T-helper 2 cell treated with Interferon-gamma antibody and Interleukin-4, amounts not matched to agents 5 μg/mL and 100 μg/mL, for 36 hours (primary cell): ENCODE measurements around the gene ETNK2.
"Not testable (repeated sequence)": the region's sequence is repeated elsewhere in the genome, so short reads cannot be mapped to it uniquely, and the experiment has no call there.

Source experiments
- DNase-seq: peaks from one replicate; pipeline ENCODE4 v3.0.0; 2021; ENCODE audit warnings: low spot score
- H3K27ac Mint-ChIP-seq: one replicate; pipeline ENCODE4 v1.8.0; 2021; ENCODE audit warnings: mild to moderate bottlenecking, mixed read lengths
- H3K27me3 Mint-ChIP-seq: one replicate; pipeline ENCODE4 v1.8.0; 2021; ENCODE audit warnings: low read depth, mixed read lengths
- H3K36me3 Mint-ChIP-seq: one replicate; pipeline ENCODE4 v1.8.0; 2021; ENCODE audit warnings: low read depth, mixed read lengths
- H3K4me1 Mint-ChIP-seq: one replicate; pipeline ENCODE4 v1.8.0; 2021; ENCODE audit warnings: low read depth, mixed read lengths
- H3K4me3 Mint-ChIP-seq: one replicate; pipeline ENCODE4 v1.8.0; 2022; ENCODE audit warnings: mild to moderate bottlenecking, moderate library complexity, mixed read lengths
- H3K9me3 Mint-ChIP-seq: one replicate; pipeline ENCODE4 v1.8.0; 2021; ENCODE audit warnings: mixed read lengths

The ETNK2 gene

GRCh38 chr1:204096931-204097330 is 54.9 kb downstream of the ETNK2 start:
- DNase-seq, result no peak
- H3K36me3 Mint-ChIP-seq, result no peaks in the 10 kb centered on the region
- H3K4me3 Mint-ChIP-seq, result no peak overlapping the region
- no peak overlapping the region for H3K27ac Mint-ChIP-seq
- no peaks in the 10 kb centered on the region for H3K4me1 Mint-ChIP-seq
- no peaks in the 10 kb centered on the region for H3K9me3 Mint-ChIP-seq
- H3K27me3 Mint-ChIP-seq, result no peaks in the 10 kb centered on the region

- Mint-ChIP-seq H3K4me3 (no peak overlapping the region), H3K9me3 (no peaks in the 10 kb centered on the region), H3K36me3 (no peaks in the 10 kb centered on the region), H3K4me1 (no peaks in the 10 kb centered on the region), H3K27ac (no peak overlapping the region), H3K27me3 (no peaks in the 10 kb centered on the region)
- DNase-seq, result no peak
Measured at GRCh38 chr1:204094856-204095634, 56.8 kb downstream of the ETNK2 start.

- H3K27me3 Mint-ChIP-seq, result no peaks in the 10 kb centered on the region
- no peak overlapping the region for H3K27ac Mint-ChIP-seq
Measured at GRCh38 chr1:204094313-204094729, 57.5 kb downstream of the ETNK2 start.

GRCh38 chr1:204093781-204094180 is 58.1 kb downstream of the ETNK2 start:
- no peak overlapping the region for H3K27ac Mint-ChIP-seq
- no peaks in the 10 kb centered on the region for H3K4me1 Mint-ChIP-seq
- H3K9me3 Mint-ChIP-seq, result no peaks in the 10 kb centered on the region
- no peak overlapping the region for H3K4me3 Mint-ChIP-seq
- DNase-seq, result no peak
- H3K36me3 Mint-ChIP-seq, result no peaks in the 10 kb centered on the region
- no peaks in the 10 kb centered on the region for H3K27me3 Mint-ChIP-seq

More at GRCh38 chr1:204094313-204094729, 57.5 kb downstream of the ETNK2 start:
- DNase-seq, result no peak
- no peaks in the 10 kb centered on the region for H3K36me3 Mint-ChIP-seq
- H3K9me3 Mint-ChIP-seq, result no peaks in the 10 kb centered on the region
- H3K4me3 Mint-ChIP-seq, result no peak overlapping the region
- no peaks in the 10 kb centered on the region for H3K4me1 Mint-ChIP-seq

DNA sequence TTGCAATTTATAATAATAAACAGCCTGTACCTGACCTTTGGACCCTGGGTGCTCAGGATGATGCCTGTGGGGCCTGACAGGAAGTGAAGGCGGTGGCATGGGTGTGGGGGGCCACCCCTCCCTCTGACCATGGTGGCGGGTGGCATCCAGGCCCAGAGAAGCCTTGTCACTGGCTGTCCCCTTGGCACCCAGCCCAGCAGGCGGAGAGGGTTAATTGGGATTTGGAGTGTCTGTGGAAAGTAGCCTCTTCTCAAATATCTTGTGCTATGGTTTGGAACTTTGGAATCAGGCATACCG is 58.5 kb downstream of the ETNK2 start:
- H3K4me3 Mint-ChIP-seq, result no peak overlapping the region
- no peaks in the 10 kb centered on the region for H3K36me3 Mint-ChIP-seq
- no peak for DNase-seq
- H3K4me1 Mint-ChIP-seq, result no peaks in the 10 kb centered on the region
- H3K27me3 Mint-ChIP-seq, result no peaks in the 10 kb centered on the region
- no peak overlapping the region for H3K27ac Mint-ChIP-seq
- H3K9me3 Mint-ChIP-seq, result no peaks in the 10 kb centered on the region

- no peaks in the 10 kb centered on the region for H3K36me3 Mint-ChIP-seq
- no peak for DNase-seq
- H3K4me3 Mint-ChIP-seq, result no peak overlapping the region
- no peak overlapping the region for H3K27ac Mint-ChIP-seq
- H3K27me3 Mint-ChIP-seq, result no peaks in the 10 kb centered on the region
- no peaks in the 10 kb centered on the region for H3K9me3 Mint-ChIP-seq
- no peaks in the 10 kb centered on the region for H3K4me1 Mint-ChIP-seq
Measured at GRCh38 chr1:204092632-204093420, 59.0 kb downstream of the ETNK2 start.

DNA sequence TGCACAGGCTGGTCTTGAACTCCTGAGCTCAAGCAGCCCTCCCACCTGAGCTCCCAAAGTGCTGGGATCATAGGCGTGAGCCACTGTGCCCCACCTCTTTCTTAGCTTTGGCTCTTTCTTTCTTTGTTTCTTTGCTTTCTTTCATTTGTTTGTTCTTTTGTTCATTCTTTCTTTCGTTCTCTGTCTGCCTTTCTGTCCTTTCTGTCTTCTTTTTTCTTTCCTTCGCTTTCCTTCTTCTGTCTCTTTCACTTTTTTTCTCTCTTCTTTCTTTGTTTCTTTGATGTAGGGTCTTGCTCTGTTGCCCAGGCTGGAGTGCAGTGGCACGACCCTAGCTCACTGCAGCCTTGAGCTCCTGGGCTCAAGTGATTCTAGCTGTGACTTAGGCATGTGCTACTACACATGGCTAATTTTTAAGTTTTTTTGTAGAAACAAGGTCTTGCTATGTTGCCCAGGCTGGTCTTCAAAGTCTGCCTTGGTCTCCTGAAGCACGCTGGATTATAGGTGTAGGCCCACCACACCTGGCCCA is 60.0 kb downstream of the ETNK2 start:
- Mint-ChIP-seq H3K9me3 (no peaks in the 10 kb centered on the region), H3K27me3 (no peaks in the 10 kb centered on the region), H3K36me3 (no peaks in the 10 kb centered on the region), H3K4me1 (no peaks in the 10 kb centered on the region), H3K4me3 (no peak overlapping the region), H3K27ac (no peak overlapping the region)
- no peak for DNase-seq

DNA sequence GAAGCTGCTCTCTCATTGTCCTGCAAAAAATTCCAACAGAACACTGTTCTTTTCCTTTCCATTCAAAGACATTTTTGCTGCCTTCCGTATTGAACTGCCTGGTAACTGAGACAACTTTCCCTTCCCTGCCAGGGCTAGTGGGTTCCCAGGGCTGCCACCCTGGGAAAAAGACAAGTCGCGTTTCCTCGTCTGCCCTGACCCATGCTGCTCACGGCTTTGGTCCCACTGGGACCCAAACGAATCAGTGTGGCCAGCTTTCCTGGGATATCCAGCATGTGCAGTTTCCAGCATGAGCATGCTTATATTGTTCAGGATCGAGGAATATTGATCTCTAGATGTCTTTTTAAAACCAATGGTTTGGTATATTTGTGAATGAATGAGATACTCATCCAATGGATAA is 60.8 kb downstream of the ETNK2 start:
- H3K9me3 Mint-ChIP-seq, result no peaks in the 10 kb centered on the region
- no peaks in the 10 kb centered on the region for H3K27me3 Mint-ChIP-seq
- no peak overlapping the region for H3K4me3 Mint-ChIP-seq
- no peaks in the 10 kb centered on the region for H3K4me1 Mint-ChIP-seq
- no peak for DNase-seq
- H3K27ac Mint-ChIP-seq, result no peak overlapping the region
- no peaks in the 10 kb centered on the region for H3K36me3 Mint-ChIP-seq

GRCh38 chr1:204090132-204090531 is 61.7 kb downstream of the ETNK2 start:
- H3K4me1 Mint-ChIP-seq, H3K27ac Mint-ChIP-seq, DNase-seq, H3K9me3 Mint-ChIP-seq, H3K4me3 Mint-ChIP-seq, H3K36me3 Mint-ChIP-seq, H3K27me3 Mint-ChIP-seq: not testable (repeated sequence)

DNA sequence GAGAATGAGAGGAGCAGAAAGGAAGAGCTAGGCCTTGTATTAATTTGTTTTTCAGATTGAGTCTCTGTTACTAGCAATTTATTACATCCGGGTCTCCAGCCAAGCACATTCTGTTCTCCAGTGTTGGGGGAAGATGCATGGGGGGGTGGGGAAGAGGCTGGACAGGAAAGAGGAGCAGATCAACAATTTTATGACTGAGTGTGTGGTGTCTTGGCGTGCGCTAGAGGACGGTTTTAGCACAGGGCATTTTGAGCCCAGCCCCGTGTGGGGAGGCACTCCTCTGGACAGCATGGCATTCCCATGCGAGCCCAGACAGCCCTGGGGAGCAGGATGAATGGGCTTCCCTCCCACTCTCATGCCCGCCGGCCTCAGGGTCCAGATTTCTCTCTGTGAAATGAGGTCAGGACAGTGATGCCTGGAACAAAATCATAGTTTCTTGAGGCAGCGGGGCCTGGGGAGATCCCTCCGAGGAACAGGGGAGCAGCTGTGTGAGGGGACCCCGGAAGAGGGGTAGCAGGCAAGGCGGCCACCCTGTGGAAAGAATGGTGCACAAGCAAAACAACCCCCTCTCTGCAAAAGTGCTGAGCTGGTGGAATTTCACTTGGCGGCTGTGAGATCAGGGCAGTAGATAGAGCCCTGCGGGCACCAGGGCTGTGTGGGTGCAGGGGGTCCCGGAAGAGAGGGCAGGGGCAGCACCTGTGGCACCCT is 62.6 kb downstream of the ETNK2 start:
- no peaks in the 10 kb centered on the region for H3K27me3 Mint-ChIP-seq
- DNase-seq, result no peak
- no peaks in the 10 kb centered on the region for H3K4me1 Mint-ChIP-seq
- no peaks in the 10 kb centered on the region for H3K36me3 Mint-ChIP-seq
- H3K9me3 Mint-ChIP-seq, result no peaks in the 10 kb centered on the region
- no peak overlapping the region for H3K4me3 Mint-ChIP-seq
- no peak overlapping the region for H3K27ac Mint-ChIP-seq

DNA sequence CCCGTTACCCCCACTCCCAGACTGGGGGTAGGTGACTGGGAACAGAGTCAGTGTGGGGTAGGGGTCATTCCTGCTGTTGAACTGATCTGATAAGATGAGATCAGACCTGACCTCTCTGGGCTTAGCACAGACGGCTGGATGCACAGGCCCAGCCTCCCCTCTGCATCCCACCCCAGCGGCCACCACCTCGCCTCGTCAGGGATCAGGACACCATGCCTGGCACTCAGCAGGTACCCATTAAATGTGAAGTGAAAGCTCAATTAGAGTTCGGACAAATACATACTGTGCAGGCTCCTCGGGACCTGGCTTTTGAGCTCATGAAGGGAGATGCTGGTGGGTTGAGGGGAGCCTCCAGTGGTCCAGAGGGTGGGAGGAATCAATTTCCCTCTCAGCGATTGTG is 63.2 kb downstream of the ETNK2 start:
- Mint-ChIP-seq H3K4me3 (no peak overlapping the region), H3K36me3 (no peaks in the 10 kb centered on the region), H3K27ac (no peak overlapping the region), H3K9me3 (no peaks in the 10 kb centered on the region), H3K27me3 (no peaks in the 10 kb centered on the region), H3K4me1 (no peaks in the 10 kb centered on the region)
- no peak for DNase-seq

DNA sequence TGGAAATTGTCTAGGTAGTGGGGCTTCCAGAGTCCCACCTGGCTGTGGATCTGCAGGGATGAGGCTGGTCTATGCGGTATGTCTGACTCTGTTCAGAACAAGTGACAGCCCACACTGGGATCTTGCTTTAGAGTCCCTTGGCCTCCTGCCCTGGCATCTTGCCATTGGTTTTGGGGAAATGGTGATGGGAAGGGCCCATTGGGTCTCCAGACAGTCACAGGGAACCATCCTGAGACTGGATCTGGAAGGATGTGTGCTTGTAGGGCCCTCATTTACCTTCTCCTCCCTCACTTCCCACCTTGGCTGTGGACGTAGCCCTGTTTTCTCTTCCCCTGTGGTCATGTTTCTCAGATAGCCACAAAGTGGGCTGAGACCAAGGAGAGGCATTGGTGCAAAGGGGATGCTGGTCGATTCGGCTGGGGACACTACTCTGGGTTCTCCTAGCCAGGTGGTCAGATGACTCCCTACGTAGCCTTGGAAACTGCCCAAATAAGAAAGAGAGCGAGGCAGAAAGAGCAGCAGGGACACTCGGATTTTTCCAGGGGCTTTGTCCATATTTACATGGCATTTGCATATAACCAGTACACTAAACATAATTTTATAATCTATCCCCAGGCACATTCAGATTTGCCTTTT is 63.8 kb downstream of the ETNK2 start:
- Mint-ChIP-seq H3K36me3 (no peaks in the 10 kb centered on the region), H3K27ac (no peak overlapping the region), H3K27me3 (no peaks in the 10 kb centered on the region)

DNA sequence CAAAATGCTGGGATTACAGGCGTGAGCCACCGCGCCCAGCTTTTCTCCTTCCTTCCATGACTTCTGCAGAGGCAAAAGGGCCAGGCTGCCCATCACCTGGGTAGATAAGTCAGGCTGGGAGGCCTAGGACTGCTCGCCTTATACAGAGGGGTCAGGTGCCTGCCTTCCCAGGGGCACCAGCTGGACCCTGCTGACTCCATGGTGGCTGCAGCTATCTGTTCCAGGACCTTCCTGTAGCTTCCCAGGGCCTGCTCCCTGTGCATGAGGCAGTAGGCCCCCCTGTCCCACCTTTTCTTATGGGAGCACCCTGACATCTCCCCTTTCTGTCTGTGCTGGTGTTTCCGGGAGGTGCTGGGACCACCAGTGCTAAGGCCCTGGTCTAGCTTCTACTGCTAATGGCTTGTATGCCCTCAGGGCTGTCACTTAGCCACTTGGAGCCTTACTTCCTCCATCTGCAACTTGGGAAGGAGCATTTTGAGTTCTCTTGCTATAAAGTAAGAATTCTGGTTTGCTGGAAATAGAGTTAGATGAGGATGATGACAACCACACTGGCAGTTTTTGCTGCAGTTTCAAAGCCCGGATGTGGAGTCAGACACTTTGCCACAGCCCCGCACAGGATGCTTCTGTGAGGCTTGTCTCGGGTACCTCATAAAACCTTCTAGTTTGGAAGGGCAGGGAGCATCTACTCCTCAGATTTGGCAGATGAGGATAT is 64.5 kb downstream of the ETNK2 start:
- H3K27me3 Mint-ChIP-seq, result no peaks in the 10 kb centered on the region
- H3K4me1 Mint-ChIP-seq, result no peaks in the 10 kb centered on the region
- H3K9me3 Mint-ChIP-seq, result no peaks in the 10 kb centered on the region
- H3K36me3 Mint-ChIP-seq, result no peaks in the 10 kb centered on the region
- no peak overlapping the region for H3K4me3 Mint-ChIP-seq
- H3K27ac Mint-ChIP-seq, result no peak overlapping the region
- no peak for DNase-seq

More for the DNA sequence above, 63.8 kb downstream of the ETNK2 start:
- no peaks in the 10 kb centered on the region for H3K9me3 Mint-ChIP-seq
- no peak for DNase-seq
- H3K4me1 Mint-ChIP-seq, result no peaks in the 10 kb centered on the region
- H3K4me3 Mint-ChIP-seq, result no peak overlapping the region
